IgD-negative memory B cell (primary cell): Measurements from ENCODE around the gene C20orf141. TPM values are rescaled to one million over a fixed set of nuclear protein-coding genes. Genes with fewer than 3 reads are reported as not detected.
"Not testable (repeated sequence)": the region's sequence is repeated elsewhere in the genome, so short reads cannot be mapped to it uniquely, and the experiment has no call there.

ENCODE experiments used
- H3K27ac Mint-ChIP-seq, 3 donors: one replicate each; pipeline ENCODE4 v1.8.0; 2020 to 2022; ENCODE audit warnings: mild to moderate bottlenecking in 3 of 3, mixed read lengths in 3 of 3, moderate library complexity in 1 of 3
- H3K27me3 Mint-ChIP-seq: one replicate; pipeline ENCODE4 v1.8.0; 2021; ENCODE audit warnings: mixed read lengths
- H3K36me3 Mint-ChIP-seq: one replicate; pipeline ENCODE4 v1.8.0; 2020; ENCODE audit warnings: mild to moderate bottlenecking, mixed read lengths
- H3K4me1 Mint-ChIP-seq, 3 donors: one replicate each; pipeline ENCODE4 v1.8.0; 2020 to 2022; ENCODE audit warnings: mixed read lengths in 3 of 3, mild to moderate bottlenecking in 1 of 3
- H3K4me3 Mint-ChIP-seq, 4 donors: one replicate each; pipeline ENCODE4 v1.8.0; 2020 to 2022; ENCODE audit warnings: mild to moderate bottlenecking in 4 of 4, mixed read lengths in 4 of 4, moderate library complexity in 3 of 4
- H3K9me3 Mint-ChIP-seq, 3 donors: one replicate each; pipeline ENCODE4 v1.8.0; 2020 to 2021; ENCODE audit warnings: mixed read lengths in 3 of 3, mild to moderate bottlenecking in 1 of 3
- polyA plus RNA-seq: library from polyadenylated mRNA; unstranded; fragments of 300-500 nt; fragmentation: Illumina TruSeq; gene quantifications from one replicate; pipeline ENCODE4 v1.2.3, GENCODE V29; 2021

C20orf141 gene
- polyA plus RNA-seq, 1 donor from 2014 or later: not detected

GRCh38 chr20:2807019-2807418 lies 7.8 kb upstream of the C20orf141 start:
- H3K9me3 Mint-ChIP-seq: peaks cover 3 to 22% (median 4%) of the 10 kb centered on the region in 3 donors
- H3K36me3 Mint-ChIP-seq: peaks cover 2% of the 10 kb centered on the region

GRCh38 chr20:2807929-2808328 lies 6.9 kb upstream of the C20orf141 start:
- not testable (repeated sequence) for H3K36me3 Mint-ChIP-seq, H3K27ac Mint-ChIP-seq, H3K4me1 Mint-ChIP-seq, H3K4me3 Mint-ChIP-seq
- Mint-ChIP-seq H3K27me3 (peaks cover 37% of the 10 kb centered on the region), H3K9me3 (peaks cover 3 to 26% (median 9%) of the 10 kb centered on the region in 3 donors)

More at GRCh38 chr20:2807019-2807418, 7.8 kb upstream of the C20orf141 start:
- Mint-ChIP-seq H3K4me1 (no peaks in the 10 kb centered on the region), H3K4me3 (no peak overlapping the region), H3K27me3 (peaks cover 36% of the 10 kb centered on the region), H3K27ac (no peak overlapping the region)

- Mint-ChIP-seq H3K27ac (no peak overlapping the region), H3K27me3 (peaks cover 41% of the 10 kb centered on the region), H3K9me3 (peaks cover 3 to 26% (median 9%) of the 10 kb centered on the region in 3 donors), H3K36me3 (peaks cover 2% of the 10 kb centered on the region), H3K4me1 (no peaks in the 10 kb centered on the region), H3K4me3 (no peak overlapping the region)
Observed at GRCh38 chr20:2809690-2810089, 5.1 kb upstream of the C20orf141 start.

GRCh38 chr20:2812189-2812588 lies 2.6 kb upstream of the C20orf141 start:
- peaks cover 44% of the 10 kb centered on the region for H3K27me3 Mint-ChIP-seq
- peaks cover 0 to under 1% (median 0%) of the 10 kb centered on the region in 3 donors for H3K4me1 Mint-ChIP-seq
- no peaks in the 10 kb centered on the region for H3K36me3 Mint-ChIP-seq
- no peak overlapping the region for H3K4me3 Mint-ChIP-seq
- H3K27ac Mint-ChIP-seq: no peak overlapping the region
- peaks cover 3 to 26% (median 9%) of the 10 kb centered on the region in 3 donors for H3K9me3 Mint-ChIP-seq

- no peak overlapping the region for H3K27ac Mint-ChIP-seq
- H3K27me3 Mint-ChIP-seq: peaks cover 41% of the 10 kb centered on the region
- peaks cover 0 to 5% (median 0%) of the 10 kb centered on the region in 3 donors for H3K4me1 Mint-ChIP-seq
- no peaks in the 10 kb centered on the region for H3K36me3 Mint-ChIP-seq
- peaks cover 3 to 23% (median 9%) of the 10 kb centered on the region in 3 donors for H3K9me3 Mint-ChIP-seq
- no peak overlapping the region for H3K4me3 Mint-ChIP-seq
Observed at GRCh38 chr20:2814076-2814475, 711 bp upstream of the C20orf141 start.

GRCh38 chr20:2815242-2815900 lies 584 bp downstream of the C20orf141 start:
- H3K4me3 Mint-ChIP-seq: no peak overlapping the region
- peaks cover 3 to 18% (median 9%) of the 10 kb centered on the region in 3 donors for H3K9me3 Mint-ChIP-seq
- H3K4me1 Mint-ChIP-seq: peaks cover 1 to 5% (median 5%) of the 10 kb centered on the region in 3 donors
- H3K27me3 Mint-ChIP-seq: peaks cover 44% of the 10 kb centered on the region
- H3K27ac Mint-ChIP-seq: peak overlapping the region in 1 of 3 donors; percentile 26
- H3K36me3 Mint-ChIP-seq: no peaks in the 10 kb centered on the region

- H3K9me3 Mint-ChIP-seq: peaks cover 3 to 13% (median 7%) of the 10 kb centered on the region in 3 donors
- no peaks in the 10 kb centered on the region for H3K36me3 Mint-ChIP-seq
- peaks cover 45% of the 10 kb centered on the region for H3K27me3 Mint-ChIP-seq
- peak within 1 kb of the TSS in 1 of 3 donors; percentile 26 for H3K27ac Mint-ChIP-seq
- no peak within 1 kb of the TSS for H3K4me3 Mint-ChIP-seq
- peaks cover 1 to 5% (median 5%) of the 10 kb centered on the region in 3 donors for H3K4me1 Mint-ChIP-seq
Observed at GRCh38 chr20:2816030-2816582, 1.3 kb downstream of the C20orf141 start, which contains the start of gene TMEM239. Gene TMEM239 (plus strand): TSS chr20:2816364. CDS start chr20:2816555, 191 bp downstream.

- Mint-ChIP-seq H3K9me3 (peaks cover 3 to 6% (median 6%) of the 10 kb centered on the region in 3 donors), H3K27me3 (peaks cover 45% of the 10 kb centered on the region), H3K27ac (no peak overlapping the region), H3K4me1 (peaks cover 5 to 8% (median 7%) of the 10 kb centered on the region in 3 donors), H3K4me3 (no peak overlapping the region), H3K36me3 (no peaks in the 10 kb centered on the region)
Observed at GRCh38 chr20:2816583-2817340, 2.0 kb downstream of the C20orf141 start.

- Mint-ChIP-seq H3K4me1 (peaks cover 6 to 9% (median 8%) of the 10 kb centered on the region in 3 donors), H3K27ac (no peak overlapping the region), H3K4me3 (no peak overlapping the region), H3K9me3 (peaks cover 0 to 4% (median 2%) of the 10 kb centered on the region in 3 donors), H3K36me3 (no peaks in the 10 kb centered on the region), H3K27me3 (peaks cover 40% of the 10 kb centered on the region)
Observed at GRCh38 chr20:2817341-2817726, 2.5 kb downstream of the C20orf141 start.

GRCh38 chr20:2817891-2818595 lies 3.3 kb downstream of the C20orf141 start:
- H3K9me3 Mint-ChIP-seq: no peaks in the 10 kb centered on the region
- H3K4me1 Mint-ChIP-seq: peaks cover 6 to 9% (median 8%) of the 10 kb centered on the region in 3 donors
- H3K27ac Mint-ChIP-seq: no peak overlapping the region
- no peaks in the 10 kb centered on the region for H3K36me3 Mint-ChIP-seq
- H3K4me3 Mint-ChIP-seq: no peak overlapping the region
- peaks cover 36% of the 10 kb centered on the region for H3K27me3 Mint-ChIP-seq

- H3K36me3 Mint-ChIP-seq: no peaks in the 10 kb centered on the region
- H3K4me1 Mint-ChIP-seq: peaks cover 6 to 9% (median 8%) of the 10 kb centered on the region in 3 donors
- peak overlapping the region in 1 of 3 donors; percentile 26 for H3K27ac Mint-ChIP-seq
- H3K4me3 Mint-ChIP-seq: peak overlapping the region in 1 of 4 donors; percentile 81
- H3K27me3 Mint-ChIP-seq: peaks cover 24% of the 10 kb centered on the region
- no peaks in the 10 kb centered on the region for H3K9me3 Mint-ChIP-seq
Observed at GRCh38 chr20:2820084-2820895, 5.5 kb downstream of the C20orf141 start.

- H3K27ac Mint-ChIP-seq: no peak overlapping the region
- peak overlapping the region in 1 of 4 donors; percentile 81 for H3K4me3 Mint-ChIP-seq
- H3K9me3 Mint-ChIP-seq: no peaks in the 10 kb centered on the region
- no peaks in the 10 kb centered on the region for H3K36me3 Mint-ChIP-seq
- H3K4me1 Mint-ChIP-seq: peaks cover 6 to 13% (median 8%) of the 10 kb centered on the region in 3 donors
- H3K27me3 Mint-ChIP-seq: peaks cover 19% of the 10 kb centered on the region
Observed at GRCh38 chr20:2820896-2821869, 6.4 kb downstream of the C20orf141 start.

- Mint-ChIP-seq H3K4me3 (peak overlapping the region in 1 of 4 donors; percentile 47), H3K27me3 (peaks cover 28% of the 10 kb centered on the region), H3K9me3 (no peaks in the 10 kb centered on the region), H3K27ac (no peak overlapping the region), H3K36me3 (no peaks in the 10 kb centered on the region), H3K4me1 (peaks cover 8 to 13% (median 9%) of the 10 kb centered on the region in 3 donors)
Observed at GRCh38 chr20:2822073-2822472, 7.3 kb downstream of the C20orf141 start.
